Kidney epithelial cell (primary cell): ENCODE data around the gene CSK. TPM values are rescaled to one million over a fixed set of nuclear protein-coding genes. Genes with fewer than 3 reads are reported as not detected.
"Not testable (repeated sequence)": the region's sequence is repeated elsewhere in the genome, so short reads cannot be mapped to it uniquely, and the experiment has no call there.

Experiments used
- DNase-seq: peaks from one replicate; pipeline ENCODE4 v3.0.0-alpha.2; 2010; ENCODE audit warnings: low read depth
- H3K27me3 ChIP-seq: 2 replicates; pipeline ENCODE4 v1.6.0; 2011; ENCODE audit warnings: low read length; ENCODE audit not compliant: control insufficient read depth, insufficient read depth
- H3K36me3 ChIP-seq: 2 replicates; pipeline ENCODE4 v1.5.1; 2011; ENCODE audit warnings: low read length; ENCODE audit not compliant: control insufficient read depth, insufficient read depth
- H3K4me3 ChIP-seq: 2 replicates; pipeline ENCODE4 v1.5.1; 2011; ENCODE audit warnings: low read depth, mild to moderate bottlenecking, control low read depth, low read length
- CTCF ChIP-seq: IDR thresholded peaks from 2 replicates; pipeline ENCODE4 v1.5.1; 2011; ENCODE audit warnings: mild to moderate bottlenecking, moderate library complexity, low read length, control low read depth, inconsistent platforms; ENCODE audit not compliant: insufficient read depth, poor library complexity, severe bottlenecking
- total RNA-seq: library from RNA; depleted of rRNA; stranded (reverse); fragments of >200 nt; gene quantifications from 2 replicates; pipeline ENCODE4 v1.2.3, GENCODE V29; 2015

Gene CSK
- total RNA-seq, 1 donor from 2014 or later, result 48.0 TPM

DNA sequence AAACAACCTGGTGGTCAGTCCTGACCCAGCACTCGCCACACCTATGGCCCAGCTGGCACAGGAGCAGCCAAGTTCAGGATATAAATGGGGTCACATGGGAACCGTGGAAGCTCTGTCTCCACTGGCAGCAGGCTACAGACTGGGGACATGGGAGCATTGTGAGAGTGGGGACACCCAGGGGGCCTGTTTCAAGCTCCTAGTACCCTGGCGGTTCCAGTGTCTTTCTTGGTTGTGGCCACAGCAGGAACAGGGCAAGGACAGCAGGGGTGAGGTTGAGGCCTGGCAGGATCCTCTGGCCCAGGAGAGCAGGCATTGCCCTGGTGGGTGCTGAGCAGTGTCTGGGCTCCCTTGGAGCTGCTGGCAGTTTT lies 1.9 kb downstream of the CSK start:
- DNase-seq, result no peak
- no peak for TF ChIP-seq CTCF
- H3K4me3 ChIP-seq, result no peak overlapping the region
- no peaks in the 10 kb centered on the region for H3K27me3 ChIP-seq
- no peaks in the 10 kb centered on the region for H3K36me3 ChIP-seq

DNA sequence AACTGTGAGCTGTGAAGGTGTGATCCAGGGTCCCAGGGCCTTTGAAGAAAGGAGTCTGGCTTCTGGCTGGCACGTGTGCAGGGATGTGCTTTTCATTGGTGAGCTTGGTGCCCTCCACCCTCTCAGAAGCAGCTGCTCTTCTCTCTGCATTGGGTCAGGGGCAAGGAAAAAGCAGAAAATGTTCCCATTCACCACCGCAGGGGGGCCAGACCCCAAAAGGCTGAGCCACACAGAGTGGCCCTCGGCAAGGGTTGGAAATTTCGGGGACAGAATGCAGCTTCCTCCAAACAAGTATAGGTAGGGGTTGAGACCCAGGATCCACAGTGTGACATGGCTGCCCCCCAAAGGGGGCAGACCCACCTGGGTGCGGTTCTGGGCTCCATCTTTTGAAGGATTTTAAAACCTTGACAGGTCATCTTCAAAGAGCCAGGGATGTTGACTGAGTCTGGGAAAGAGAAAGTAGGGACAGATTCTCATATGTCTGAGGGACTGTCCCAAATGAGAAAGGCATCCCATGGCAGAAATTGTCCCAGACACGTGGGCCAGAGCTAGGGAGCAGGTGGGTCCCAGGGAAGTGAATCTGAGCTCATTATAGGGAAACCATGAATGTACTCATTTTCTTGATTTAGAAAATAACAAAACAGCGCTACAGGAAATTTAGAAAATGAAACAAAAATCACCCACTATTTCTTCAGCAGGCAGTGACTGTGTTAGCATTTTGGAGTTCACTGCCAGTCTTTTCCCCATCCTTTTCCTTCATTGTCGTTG lies 2.7 kb downstream of the CSK start:
- H3K27me3 ChIP-seq, result no peaks in the 10 kb centered on the region
- TF ChIP-seq CTCF, result no peak
- DNase-seq, result no peak
- H3K4me3 ChIP-seq, result no peak overlapping the region
- H3K36me3 ChIP-seq, result no peaks in the 10 kb centered on the region

- Histone ChIP-seq H3K36me3 (no peaks in the 10 kb centered on the region), H3K4me3 (no peak overlapping the region), H3K27me3 (no peaks in the 10 kb centered on the region)
- no peak for TF ChIP-seq CTCF
- no peak for DNase-seq
Measured at GRCh38 chr15:74785194-74786032, 3.5 kb downstream of the CSK start.

DNA sequence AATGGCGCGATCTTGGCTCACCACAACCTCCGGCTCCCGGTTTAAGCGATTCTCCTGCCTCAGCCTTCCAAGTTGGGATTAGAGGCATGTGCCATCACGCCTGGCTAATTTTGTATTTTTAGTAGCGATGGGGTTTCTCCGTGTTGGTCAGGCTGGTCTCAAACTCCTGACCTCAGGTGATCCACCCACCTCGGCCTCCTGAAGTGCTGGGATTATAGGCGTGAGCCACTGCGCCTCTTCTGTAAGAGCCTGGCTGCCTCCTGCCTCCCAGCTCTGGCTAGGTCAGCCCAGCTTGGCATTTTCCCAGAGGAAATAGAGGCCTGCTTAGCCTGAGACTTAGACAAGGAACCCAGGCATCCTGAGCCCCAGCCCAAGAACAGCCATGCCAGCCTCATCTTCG lies 4.2 kb downstream of the CSK start:
- not testable (repeated sequence) for H3K27me3 ChIP-seq, DNase-seq, H3K4me3 ChIP-seq, H3K36me3 ChIP-seq

GRCh38 chr15:74786551-74787165 lies 4.8 kb downstream of the CSK start:
- Histone ChIP-seq H3K27me3 (no peaks in the 10 kb centered on the region), H3K36me3 (no peaks in the 10 kb centered on the region), H3K4me3 (no peak overlapping the region)
- DNase-seq, result no peak
- TF ChIP-seq CTCF, result no peak

DNA sequence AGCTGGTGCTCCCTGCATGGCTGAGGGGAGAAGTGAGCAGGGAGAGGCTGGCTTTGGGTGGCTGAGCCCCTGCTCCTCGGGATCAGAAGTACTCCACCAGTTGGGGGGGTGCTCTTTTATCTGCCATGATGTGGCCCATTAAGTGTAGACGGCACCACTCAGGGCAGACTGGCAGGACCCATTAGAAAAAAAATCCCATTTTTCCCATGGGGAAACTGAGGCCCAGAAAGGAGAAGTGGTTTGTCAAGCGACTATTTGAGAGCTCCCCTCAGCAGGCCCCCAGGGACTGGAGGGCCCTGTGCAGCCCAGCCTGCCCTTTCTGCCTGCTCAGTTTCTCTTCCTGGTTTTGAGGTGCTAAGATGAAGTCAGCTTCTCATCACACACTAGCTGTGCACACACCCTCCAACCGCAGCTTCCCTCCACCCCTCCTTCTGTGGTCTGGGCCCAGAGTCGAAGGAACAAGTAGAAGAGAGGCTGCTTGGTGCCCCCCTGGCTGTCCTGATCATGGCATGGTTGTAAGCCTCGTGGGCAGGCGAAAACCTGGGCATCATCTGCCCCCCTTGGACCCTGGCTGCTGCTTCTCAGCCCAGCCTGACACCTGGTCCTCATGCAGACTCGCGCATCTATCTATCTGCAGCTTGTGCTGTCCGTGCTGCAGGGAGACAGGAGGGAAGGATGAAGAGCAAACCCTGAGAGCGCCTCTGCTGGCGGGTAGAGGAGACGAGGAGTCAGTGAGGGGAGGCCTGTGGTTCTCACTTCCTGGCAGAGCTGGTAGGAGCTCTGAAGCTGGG lies 5.6 kb downstream of the CSK start:
- Histone ChIP-seq H3K27me3 (no peaks in the 10 kb centered on the region), H3K36me3 (no peaks in the 10 kb centered on the region), H3K4me3 (no peak overlapping the region)
- TF ChIP-seq CTCF, result peak; percentile 74
- DNase-seq, result no peak
